Osteoblast (primary cell): ENCODE measurements around the gene NUFIP1. TPM values are rescaled to one million over a fixed set of nuclear protein-coding genes. Genes with fewer than 3 reads are reported as not detected.
"Not testable (repeated sequence)": the region's sequence is repeated elsewhere in the genome, so short reads cannot be mapped to it uniquely, and the experiment has no call there.

Experiments used
- DNase-seq: peaks from one replicate; pipeline ENCODE4 v3.0.0; 2011; ENCODE audit warnings: low spot score, mixed read lengths; ENCODE audit not compliant: insufficient read length; ENCODE audit errors: missing footprints
- H2AFZ ChIP-seq: 2 replicates; pipeline ENCODE4 v1.6.0; 2011; ENCODE audit warnings: mild to moderate bottlenecking, low read length
- H3K27ac ChIP-seq: 2 replicates; pipeline ENCODE4 v1.5.1; 2011; ENCODE audit warnings: mild to moderate bottlenecking, low read depth, low read length, moderate library complexity
- H3K27me3 ChIP-seq: 2 replicates; pipeline ENCODE4 v1.6.0; 2012; ENCODE audit warnings: mild to moderate bottlenecking, control low read depth, inconsistent platforms, low read length, moderate library complexity; ENCODE audit not compliant: insufficient read depth
- H3K36me3 ChIP-seq: 2 replicates; pipeline ENCODE4 v1.5.1; 2011; ENCODE audit warnings: mild to moderate bottlenecking, low read length, control low read depth, moderate library complexity; ENCODE audit not compliant: insufficient read depth
- H3K4me1 ChIP-seq: 2 replicates; pipeline ENCODE4 v1.5.1; 2011; ENCODE audit warnings: mild to moderate bottlenecking, low read length, control low read depth, moderate library complexity; ENCODE audit not compliant: insufficient read depth
- H3K4me2 ChIP-seq: 2 replicates; pipeline ENCODE4 v1.6.0; 2011; ENCODE audit warnings: mild to moderate bottlenecking, low read length; ENCODE audit not compliant: insufficient read depth
- H3K4me3 ChIP-seq: fragments of 200-600 bp; sonication (generic); 3 replicates; pipeline ENCODE4 v1.5.1; 2012; ENCODE audit warnings: mild to moderate bottlenecking, low read length, inconsistent platforms; ENCODE audit not compliant: insufficient read depth
- H3K79me2 ChIP-seq: 2 replicates; pipeline ENCODE4 v1.6.0; 2012; ENCODE audit warnings: mild to moderate bottlenecking, low read length, control low read depth, inconsistent platforms; ENCODE audit not compliant: insufficient read depth
- H3K9me3 ChIP-seq: 2 replicates; pipeline ENCODE4 v1.5.1; 2011; ENCODE audit warnings: low read depth, low read length, control low read depth
- H4K20me1 ChIP-seq: 2 replicates; pipeline ENCODE4 v1.6.0; 2012; ENCODE audit warnings: mild to moderate bottlenecking, low read length, control low read depth; ENCODE audit not compliant: insufficient read depth
- CTCF ChIP-seq: IDR thresholded peaks from 2 replicates; pipeline ENCODE4 v1.5.1; 2011; ENCODE audit warnings: mild to moderate bottlenecking, low read depth, low read length, moderate library complexity; ENCODE audit errors: extremely low read depth
- total RNA-seq: library from RNA; depleted of rRNA; stranded (reverse); fragments of >200 nt; gene quantifications from 2 replicates; pipeline ENCODE4 v1.2.3, GENCODE V29; 2012

The NUFIP1 gene
- total RNA-seq, 1 donor: 3.3 TPM

DNA sequence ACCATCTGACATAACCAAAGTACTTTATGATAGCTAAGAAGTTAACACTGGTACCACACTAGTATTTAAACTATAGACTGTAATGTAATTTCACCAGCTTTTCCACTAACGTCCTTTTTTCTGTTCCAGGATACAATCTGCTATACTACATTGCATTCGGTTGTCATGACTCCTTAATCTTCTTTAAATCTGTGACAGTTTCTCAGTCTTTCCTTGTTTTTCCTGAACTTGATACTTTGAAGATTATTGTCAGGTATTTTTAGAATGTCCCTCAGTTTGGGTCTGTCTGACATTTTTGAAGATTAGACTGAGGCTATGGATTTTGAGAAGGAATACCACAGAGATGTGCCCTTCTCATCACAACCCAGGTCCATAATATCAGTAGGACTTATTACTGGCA lies 36.6 kb downstream of the NUFIP1 start:
- no peaks in the 10 kb centered on the region for H3K36me3 ChIP-seq
- DNase-seq: no peak
- no peak overlapping the region for H2AFZ ChIP-seq
- no peak overlapping the region for H3K4me3 ChIP-seq
- H3K27me3 ChIP-seq: no peaks in the 10 kb centered on the region
- no peak for TF ChIP-seq CTCF
- no peaks in the 10 kb centered on the region for H3K9me3 ChIP-seq
- H3K4me2 ChIP-seq: no peak overlapping the region
- peaks cover 9% of the 10 kb centered on the region for H3K4me1 ChIP-seq
- no peaks in the 10 kb centered on the region for H4K20me1 ChIP-seq
- no peaks in the 10 kb centered on the region for H3K79me2 ChIP-seq
- H3K27ac ChIP-seq: no peak overlapping the region

- H3K4me2 ChIP-seq: peak overlapping the region; percentile 30
Observed at GRCh38 chr13:44951184-44951583, 38.1 kb downstream of the NUFIP1 start.

GRCh38 chr13:44943411-44943810 lies 45.9 kb downstream of the NUFIP1 start:
- not testable (repeated sequence) for H3K4me1 ChIP-seq, H3K36me3 ChIP-seq, H4K20me1 ChIP-seq, H2AFZ ChIP-seq, H3K9me3 ChIP-seq, DNase-seq, H3K27me3 ChIP-seq, H3K4me2 ChIP-seq, H3K4me3 ChIP-seq, H3K79me2 ChIP-seq, H3K27ac ChIP-seq

More at GRCh38 chr13:44951184-44951583, 38.1 kb downstream of the NUFIP1 start:
- no peak overlapping the region for H2AFZ ChIP-seq
- no peaks in the 10 kb centered on the region for H4K20me1 ChIP-seq
- no peaks in the 10 kb centered on the region for H3K79me2 ChIP-seq
- H3K9me3 ChIP-seq: no peaks in the 10 kb centered on the region
- H3K27me3 ChIP-seq: no peaks in the 10 kb centered on the region
- peaks cover 9% of the 10 kb centered on the region for H3K4me1 ChIP-seq
- H3K4me3 ChIP-seq: no peak overlapping the region
- TF ChIP-seq CTCF: no peak
- peak overlapping the region; percentile 37 for H3K27ac ChIP-seq
- no peaks in the 10 kb centered on the region for H3K36me3 ChIP-seq
- no peak for DNase-seq

- Histone ChIP-seq H3K4me3 (no peak overlapping the region), H3K79me2 (no peaks in the 10 kb centered on the region), H3K27ac (no peak overlapping the region), H3K4me2 (no peak overlapping the region), H3K9me3 (no peaks in the 10 kb centered on the region), H3K27me3 (no peaks in the 10 kb centered on the region), H2AFZ (no peak overlapping the region), H3K4me1 (peaks cover 14% of the 10 kb centered on the region), H3K36me3 (no peaks in the 10 kb centered on the region), H4K20me1 (no peaks in the 10 kb centered on the region)
- no peak for DNase-seq
- no peak for TF ChIP-seq CTCF
Observed at GRCh38 chr13:44938854-44939253, 50.4 kb downstream of the NUFIP1 start.
